GM19351 (cell line): Measurements from ENCODE around the gene IGFN1.

ENCODE experiments used
- ATAC-seq: cut with Tn5 transposase; IDR thresholded peaks from one replicate; pipeline ENCODE4 v1.9.1; 2021; ENCODE audit warnings: mild to moderate bottlenecking, moderate library complexity; ENCODE audit not compliant: unreplicated experiment

IGFN1 gene

GRCh38 chr1:201190624-201191051, at the start of gene IGFN1:
IGFN1 (plus strand) TSS chr1:201190824; CDS start chr1:201193294, 2,470 bp downstream.
- ATAC-seq: no peak

GRCh38 chr1:201140941-201141260, 49.7 kb upstream of the IGFN1 start:
- ATAC-seq: no peak

- ATAC-seq: no peak
These were observed 49.2 kb upstream of the IGFN1 start for GRCh38 chr1:201141418-201141817.

- no peak for ATAC-seq
These were observed 48.4 kb upstream of the IGFN1 start for GRCh38 chr1:201142011-201142848.

- no peak for ATAC-seq
These were observed 47.5 kb upstream of the IGFN1 start for GRCh38 chr1:201142849-201143725.

GRCh38 chr1:201143726-201144635, 46.6 kb upstream of the IGFN1 start:
- ATAC-seq: no peak

GRCh38 chr1:201144701-201145100, 45.9 kb upstream of the IGFN1 start:
- ATAC-seq: no peak

GRCh38 chr1:201145132-201145531, 45.5 kb upstream of the IGFN1 start:
- ATAC-seq: no peak

GRCh38 chr1:201145816-201146215, 44.8 kb upstream of the IGFN1 start:
- ATAC-seq: no peak

- ATAC-seq: no peak
These were observed 43.8 kb upstream of the IGFN1 start for GRCh38 chr1:201146626-201147390.

- ATAC-seq: no peak
These were observed 43.1 kb upstream of the IGFN1 start for GRCh38 chr1:201147396-201148015.

GRCh38 chr1:201149400-201149799, 41.2 kb upstream of the IGFN1 start:
- no peak for ATAC-seq

- ATAC-seq: peak; percentile 74
These were observed 36.9 kb upstream of the IGFN1 start for GRCh38 chr1:201153474-201154388.

- ATAC-seq: peak; percentile 97
These were observed 36.0 kb upstream of the IGFN1 start, which contains the start of gene TMEM9 for GRCh38 chr1:201154389-201155165. TMEM9 (minus strand) TSS chr1:201154474; CDS start chr1:201153923, 551 bp downstream.

GRCh38 chr1:201155354-201155753, 35.3 kb upstream of the IGFN1 start:
- no peak for ATAC-seq

GRCh38 chr1:201156346-201156745, 34.3 kb upstream of the IGFN1 start:
- ATAC-seq: no peak

GRCh38 chr1:201156819-201157218, 33.8 kb upstream of the IGFN1 start:
- no peak for ATAC-seq

- ATAC-seq: no peak
These were observed 32.7 kb upstream of the IGFN1 start for GRCh38 chr1:201157949-201158348.
